BLaER1 (cell line): Measurements from ENCODE around the gene GPSM3.
A peak's percentile ranks its signal among the peaks of the same experiment; 100 is the strongest.

ENCODE experiments used
- H3K27ac ChIP-seq: shearing (Covaris generic); formaldehyde crosslinking; 2 replicates; pipeline ENCODE4 v1.8.1; 2022
- H3K27me3 ChIP-seq: shearing (Covaris generic); formaldehyde crosslinking; 2 replicates; pipeline ENCODE4 v1.8.1; 2022
- H3K36me3 ChIP-seq: shearing (Covaris generic); formaldehyde crosslinking; 2 replicates; pipeline ENCODE4 v1.8.1; 2022
- H3K4me1 ChIP-seq: shearing (Covaris generic); formaldehyde crosslinking; 2 replicates; pipeline ENCODE4 v1.8.1; 2022
- H3K4me2 ChIP-seq: shearing (Covaris generic); formaldehyde crosslinking; 2 replicates; pipeline ENCODE4 v1.8.1; 2022
- H3K4me3 ChIP-seq: shearing (Covaris generic); formaldehyde crosslinking; 2 replicates; pipeline ENCODE4 v1.8.1; 2022
- H3K9ac ChIP-seq: shearing (Covaris generic); formaldehyde crosslinking; 2 replicates; pipeline ENCODE4 v1.8.1; 2022
- H3K9me3 ChIP-seq: shearing (Covaris generic); formaldehyde crosslinking; 2 replicates; pipeline ENCODE4 v1.8.1; 2022
- H4K20me1 ChIP-seq: shearing (Covaris generic); formaldehyde crosslinking; 2 replicates; pipeline ENCODE4 v1.8.1; 2022
- Cebpa-rat ChIP-seq: shearing (Covaris generic); IDR thresholded peaks from 2 replicates; pipeline ENCODE4 v1.8.1; 2022

Gene GPSM3

GRCh38 chr6:32192608-32193039 is at the start of gene GPSM3:
Gene GPSM3 (minus strand): TSS chr6:32192643. CDS start chr6:32192513, 130 bp downstream.
- Histone ChIP-seq H3K36me3 (peaks cover 8% of the 10 kb centered on the region), H4K20me1 (no peaks in the 10 kb centered on the region), H3K27me3 (no peaks in the 10 kb centered on the region), H3K9me3 (no peaks in the 10 kb centered on the region), H3K27ac (peak within 1 kb of the TSS; percentile 95), H3K4me2 (peak within 1 kb of the TSS; percentile 99), H3K4me3 (peak within 1 kb of the TSS; percentile 80), H3K9ac (peak within 1 kb of the TSS; percentile 85), H3K4me1 (peaks cover 75% of the 10 kb centered on the region)
- no peak for TF ChIP-seq Cebpa-rat

DNA sequence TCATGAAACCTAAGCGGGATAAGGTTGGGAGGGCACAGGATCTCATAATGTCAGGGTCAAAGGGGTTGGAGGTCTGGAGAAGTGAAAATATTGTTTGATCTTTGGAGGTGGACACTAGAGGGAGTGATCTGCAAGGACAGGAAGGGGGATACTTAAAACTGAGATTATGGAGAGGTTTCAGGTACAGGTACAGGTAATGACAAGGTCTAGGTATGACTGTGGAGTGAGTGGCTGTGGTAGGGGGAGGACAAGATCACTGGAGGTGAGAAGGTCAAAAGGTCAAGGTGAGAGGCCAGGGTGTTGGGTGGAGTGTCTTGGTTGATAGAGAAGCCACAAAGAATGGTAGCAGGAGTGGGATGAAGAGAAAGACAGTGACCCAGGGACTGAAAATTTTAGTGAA is 48.2 kb upstream of the GPSM3 start:
- Histone ChIP-seq H4K20me1 (no peaks in the 10 kb centered on the region), H3K4me1 (no peaks in the 10 kb centered on the region), H3K36me3 (no peaks in the 10 kb centered on the region), H3K4me2 (no peak overlapping the region), H3K27ac (no peak overlapping the region), H3K27me3 (no peaks in the 10 kb centered on the region), H3K9me3 (no peaks in the 10 kb centered on the region), H3K4me3 (no peak overlapping the region), H3K9ac (no peak overlapping the region)
- TF ChIP-seq Cebpa-rat: no peak

DNA sequence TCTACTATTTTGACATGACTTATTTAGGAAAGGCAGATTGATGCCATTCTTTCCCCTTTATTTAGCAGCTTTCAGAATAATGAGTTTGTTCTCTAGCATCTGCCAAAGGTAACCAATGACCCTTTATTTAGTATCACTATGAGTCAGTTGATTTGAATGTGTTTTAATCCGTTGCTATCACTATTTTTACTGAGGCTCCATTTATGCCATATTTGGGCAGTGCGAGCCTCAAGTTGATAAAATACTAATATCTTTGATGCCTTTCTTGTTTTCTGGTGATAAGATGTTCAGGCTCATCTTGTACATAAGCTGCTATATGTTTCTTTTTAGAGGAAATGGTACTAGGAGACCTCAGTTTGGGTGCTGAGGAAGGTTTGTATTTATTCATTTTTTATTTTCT is 47.0 kb upstream of the GPSM3 start:
- Histone ChIP-seq H3K4me3 (no peak overlapping the region), H3K36me3 (no peaks in the 10 kb centered on the region), H3K27me3 (no peaks in the 10 kb centered on the region), H3K9ac (no peak overlapping the region), H3K4me2 (no peak overlapping the region), H3K4me1 (no peaks in the 10 kb centered on the region), H3K9me3 (no peaks in the 10 kb centered on the region), H3K27ac (no peak overlapping the region), H4K20me1 (no peaks in the 10 kb centered on the region)
- no peak for TF ChIP-seq Cebpa-rat

GRCh38 chr6:32234934-32235333 is 42.5 kb upstream of the GPSM3 start:
- H3K27me3 ChIP-seq: no peaks in the 10 kb centered on the region
- no peak overlapping the region for H3K4me2 ChIP-seq
- TF ChIP-seq Cebpa-rat: no peak
- H3K4me3 ChIP-seq: no peak overlapping the region
- no peak overlapping the region for H3K27ac ChIP-seq
- H3K4me1 ChIP-seq: no peaks in the 10 kb centered on the region
- no peak overlapping the region for H3K9ac ChIP-seq
- H3K36me3 ChIP-seq: no peaks in the 10 kb centered on the region
- H3K9me3 ChIP-seq: no peaks in the 10 kb centered on the region
- H4K20me1 ChIP-seq: no peaks in the 10 kb centered on the region

DNA sequence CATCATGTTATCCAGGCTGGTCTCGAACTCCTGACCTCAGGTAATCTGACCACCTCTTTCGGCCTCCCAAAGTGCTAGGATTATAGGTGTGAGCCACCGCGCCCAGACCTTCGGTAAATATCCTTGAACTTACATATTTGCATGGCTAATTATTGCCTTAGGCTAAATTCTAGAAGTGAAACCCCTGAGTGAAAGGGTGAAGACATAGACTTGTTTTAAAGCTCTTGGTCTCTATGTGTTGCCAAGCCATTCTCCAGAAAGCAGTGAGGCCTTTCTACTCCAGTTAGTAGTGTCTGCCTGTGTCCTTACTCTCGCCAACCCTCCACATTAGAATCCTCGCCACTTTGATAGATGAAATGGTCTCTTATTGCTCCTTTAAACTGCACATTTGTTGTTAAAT is 34.0 kb upstream of the GPSM3 start:
- H3K27ac ChIP-seq: no peak overlapping the region
- no peak overlapping the region for H3K4me2 ChIP-seq
- H3K9me3 ChIP-seq: no peaks in the 10 kb centered on the region
- H3K4me3 ChIP-seq: no peak overlapping the region
- no peak overlapping the region for H3K9ac ChIP-seq
- no peaks in the 10 kb centered on the region for H3K36me3 ChIP-seq
- H3K4me1 ChIP-seq: peaks cover 9% of the 10 kb centered on the region; the same call in 1 of the 2 replicates
- H4K20me1 ChIP-seq: no peaks in the 10 kb centered on the region
- no peaks in the 10 kb centered on the region for H3K27me3 ChIP-seq
- no peak for TF ChIP-seq Cebpa-rat

DNA sequence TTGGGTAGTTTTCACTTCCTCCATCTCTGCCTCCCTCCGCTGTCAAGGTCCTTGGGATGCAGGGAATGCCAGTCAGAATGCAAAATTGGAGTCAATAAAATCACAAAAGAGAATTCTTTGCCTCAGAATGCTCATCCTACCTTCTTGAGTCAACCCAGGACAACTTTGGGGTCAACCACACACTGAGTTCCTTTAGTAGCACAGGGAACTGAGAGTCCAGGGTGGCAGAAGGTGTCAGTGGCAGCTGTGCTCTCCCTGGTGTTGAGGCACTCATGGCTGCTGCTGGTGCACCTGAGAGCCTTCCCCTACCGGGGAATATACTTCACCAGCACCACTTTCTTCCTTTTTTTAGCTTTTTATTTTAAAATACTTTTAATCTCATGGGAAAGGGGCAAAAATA is 32.3 kb upstream of the GPSM3 start:
- peaks cover 9% of the 10 kb centered on the region; the same call in 1 of the 2 replicates for H3K4me1 ChIP-seq
- H3K4me2 ChIP-seq: no peak overlapping the region
- no peaks in the 10 kb centered on the region for H3K36me3 ChIP-seq
- TF ChIP-seq Cebpa-rat: no peak
- no peaks in the 10 kb centered on the region for H3K9me3 ChIP-seq
- no peak overlapping the region for H3K27ac ChIP-seq
- no peak overlapping the region for H3K9ac ChIP-seq
- no peak overlapping the region for H3K4me3 ChIP-seq
- H3K27me3 ChIP-seq: no peaks in the 10 kb centered on the region
- H4K20me1 ChIP-seq: no peaks in the 10 kb centered on the region

DNA sequence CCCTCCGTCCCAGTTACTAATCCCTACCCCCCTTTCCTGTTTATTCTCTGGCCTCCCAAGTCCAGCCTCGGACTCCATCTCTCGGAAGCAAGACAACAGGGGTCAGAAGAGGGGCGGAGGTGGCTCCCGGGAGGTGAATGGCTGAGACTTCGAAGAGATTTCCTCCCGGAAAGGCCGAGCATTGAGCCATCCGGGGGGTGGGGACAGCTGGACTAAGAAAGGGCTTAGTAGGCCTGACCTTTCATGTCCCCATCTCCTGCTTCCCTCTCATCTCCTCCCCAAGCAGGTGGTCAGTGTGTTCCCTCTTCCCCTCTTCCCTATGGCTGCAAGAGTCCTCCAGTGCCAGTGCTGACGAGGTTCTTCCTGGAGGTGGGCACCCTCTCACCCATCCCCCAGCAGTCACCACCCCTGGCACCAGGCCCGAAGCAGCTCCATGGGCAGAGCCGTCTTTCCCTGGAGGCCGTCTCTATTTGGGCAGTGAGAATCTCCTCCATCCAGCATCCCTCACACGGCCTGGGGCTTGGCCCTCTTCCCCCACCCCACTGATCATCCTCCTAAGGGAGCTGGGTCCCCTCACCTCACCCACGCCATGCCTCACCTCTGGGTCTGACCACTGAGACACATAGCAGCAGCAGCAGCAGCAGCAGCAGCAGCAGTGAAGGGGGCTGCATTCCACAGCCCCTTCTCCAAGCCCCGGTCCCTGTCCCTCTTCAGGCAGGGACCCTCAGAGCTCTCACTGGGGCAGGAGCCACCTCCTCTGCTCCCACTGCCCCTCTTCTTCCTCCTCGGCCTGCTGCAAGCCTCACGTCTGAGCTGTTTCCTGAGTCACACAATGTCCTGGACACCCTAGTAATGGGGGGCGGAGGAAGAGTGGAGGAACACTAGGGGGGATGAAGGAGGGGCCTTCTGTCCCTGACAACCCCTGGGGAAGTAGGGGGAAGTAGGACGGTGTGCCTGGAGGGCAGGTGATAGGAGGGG is 31.1 kb upstream of the GPSM3 start, which contains the start of gene NOTCH4:
Gene NOTCH4 (minus strand): TSS at position 810 of the 978 bp plus-strand sequence. CDS start 139 bp downstream, at position 671.
- H3K4me2 ChIP-seq: no peak within 1 kb of the TSS

DNA sequence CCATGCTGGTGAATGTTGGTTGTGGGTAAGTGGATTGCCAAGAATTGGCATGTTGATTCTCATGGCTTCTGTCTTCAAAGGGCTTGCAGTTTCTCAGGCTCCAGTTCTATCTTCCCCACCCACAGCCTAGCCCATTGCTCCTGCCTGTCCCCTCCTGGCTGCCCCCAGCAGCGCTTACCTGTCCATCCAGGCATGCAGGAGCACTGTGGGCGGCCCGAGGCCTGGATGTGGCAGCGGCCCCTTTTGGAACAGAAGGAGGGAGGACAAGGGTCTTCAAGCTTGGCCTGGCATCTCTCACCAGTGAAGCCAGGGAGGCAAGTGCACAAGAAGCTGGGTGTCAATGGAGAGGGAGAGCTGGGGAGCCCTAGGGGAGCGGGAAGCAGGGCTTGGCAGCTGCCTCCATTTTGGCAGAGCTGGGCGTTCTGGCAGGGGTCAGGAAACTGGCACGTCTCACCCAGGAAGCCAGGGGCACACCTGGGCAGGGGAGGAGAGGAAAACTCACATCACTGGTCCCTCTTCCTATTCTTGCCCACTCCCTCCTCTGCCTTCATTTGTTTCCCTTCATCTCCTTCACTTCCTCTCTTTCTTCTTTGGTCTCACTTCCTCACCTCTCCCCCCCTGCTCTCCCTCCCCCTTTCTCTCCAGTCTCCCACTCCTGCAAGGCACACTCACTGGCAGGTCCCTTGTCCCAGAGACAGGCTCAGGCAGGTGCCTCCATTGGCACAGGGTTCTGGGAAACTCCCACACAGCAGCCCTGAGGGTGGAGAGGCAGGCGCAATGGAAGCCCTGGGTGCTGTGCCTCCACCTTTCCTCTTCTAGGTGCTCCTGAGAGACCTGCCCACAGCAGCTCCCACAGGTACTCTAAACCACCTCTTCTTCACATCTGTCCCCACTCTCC is 30.1 kb upstream of the GPSM3 start:
- Histone ChIP-seq H3K27me3 (no peaks in the 10 kb centered on the region), H3K4me1 (peaks cover 9% of the 10 kb centered on the region; the same call in 1 of the 2 replicates), H3K9me3 (no peaks in the 10 kb centered on the region), H3K4me2 (peak overlapping the region; percentile 24; the same call in 1 of the 2 replicates), H3K36me3 (no peaks in the 10 kb centered on the region), H4K20me1 (no peaks in the 10 kb centered on the region), H3K9ac (no peak overlapping the region), H3K4me3 (no peak overlapping the region), H3K27ac (no peak overlapping the region)
- TF ChIP-seq Cebpa-rat: no peak

More for the DNA sequence above, 31.1 kb upstream of the GPSM3 start, which contains the start of gene NOTCH4:
- H3K4me3 ChIP-seq: no peak within 1 kb of the TSS
- no peaks in the 10 kb centered on the region for H3K27me3 ChIP-seq
- no peaks in the 10 kb centered on the region for H3K9me3 ChIP-seq
- no peaks in the 10 kb centered on the region for H3K36me3 ChIP-seq
- TF ChIP-seq Cebpa-rat: no peak
- H4K20me1 ChIP-seq: no peaks in the 10 kb centered on the region
- H3K4me1 ChIP-seq: peaks cover 9% of the 10 kb centered on the region; the same call in 1 of the 2 replicates
- no peak within 1 kb of the TSS for H3K27ac ChIP-seq
- H3K9ac ChIP-seq: no peak within 1 kb of the TSS

GRCh38 chr6:32220021-32220420 is 27.6 kb upstream of the GPSM3 start:
- Histone ChIP-seq H3K9ac (no peak overlapping the region), H3K9me3 (no peaks in the 10 kb centered on the region), H3K4me1 (peaks cover 9% of the 10 kb centered on the region; the same call in 1 of the 2 replicates), H3K4me2 (no peak overlapping the region), H4K20me1 (no peaks in the 10 kb centered on the region), H3K36me3 (no peaks in the 10 kb centered on the region), H3K4me3 (no peak overlapping the region), H3K27me3 (no peaks in the 10 kb centered on the region), H3K27ac (no peak overlapping the region)
- no peak for TF ChIP-seq Cebpa-rat
